ENCODE results near the gene ADGRD1.
A peak's percentile ranks its signal among the peaks of the same experiment; 100 is the strongest.

ADGRD1 gene

DNA sequence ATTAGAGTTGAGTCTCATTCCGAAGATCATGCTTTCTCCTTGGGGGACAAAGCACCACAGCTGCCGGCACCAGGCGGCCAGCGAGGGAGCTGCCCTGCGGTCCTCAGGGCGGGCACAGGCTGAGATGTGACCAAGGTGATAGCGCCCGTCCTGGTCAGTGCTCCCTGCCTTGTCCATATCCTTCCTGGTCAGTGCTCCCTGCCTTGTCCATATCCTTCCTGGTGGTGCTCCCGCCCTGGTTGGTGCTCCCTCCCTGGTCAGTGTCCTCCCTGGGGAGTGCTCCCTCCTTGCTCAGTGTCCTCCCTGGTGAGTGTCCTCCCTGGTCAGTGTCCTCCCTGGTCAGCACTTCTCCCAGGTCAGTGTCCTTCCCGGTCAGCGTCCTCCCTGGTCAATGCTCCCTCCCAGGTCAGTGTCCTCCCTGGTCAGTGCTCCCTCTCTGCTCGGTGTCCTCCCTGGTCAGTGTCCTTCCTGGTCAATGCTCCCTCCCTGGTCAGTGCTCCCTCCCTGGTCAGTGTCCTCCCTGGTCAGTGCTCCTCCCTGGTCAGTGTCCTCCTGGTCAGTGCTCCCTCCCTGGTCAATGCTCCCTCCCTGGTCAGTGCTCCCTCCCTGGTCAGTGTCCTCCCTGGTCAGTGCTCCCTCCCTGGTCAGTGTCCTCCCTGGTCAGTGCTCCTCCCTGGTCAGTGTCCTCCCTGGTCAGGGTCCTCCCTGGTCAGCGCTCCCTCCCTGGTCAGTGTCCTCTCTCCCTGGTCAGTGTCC lies 92.2 kb downstream of the ADGRD1 start:
- CTCF ChIA-PET, result no interaction called here
- no peak overlapping the region for H3K27ac Mint-ChIP-seq
- H3K4me1 Mint-ChIP-seq, result no peaks in the 10 kb centered on the region
- no peaks in the 10 kb centered on the region for H3K36me3 Mint-ChIP-seq
- H3K4me3 Mint-ChIP-seq, result no peak overlapping the region
- peaks cover 5% of the 10 kb centered on the region for H3K9me3 Mint-ChIP-seq
- no peaks in the 10 kb centered on the region for H3K27me3 Mint-ChIP-seq
- DNase-seq, result no peak

DNA sequence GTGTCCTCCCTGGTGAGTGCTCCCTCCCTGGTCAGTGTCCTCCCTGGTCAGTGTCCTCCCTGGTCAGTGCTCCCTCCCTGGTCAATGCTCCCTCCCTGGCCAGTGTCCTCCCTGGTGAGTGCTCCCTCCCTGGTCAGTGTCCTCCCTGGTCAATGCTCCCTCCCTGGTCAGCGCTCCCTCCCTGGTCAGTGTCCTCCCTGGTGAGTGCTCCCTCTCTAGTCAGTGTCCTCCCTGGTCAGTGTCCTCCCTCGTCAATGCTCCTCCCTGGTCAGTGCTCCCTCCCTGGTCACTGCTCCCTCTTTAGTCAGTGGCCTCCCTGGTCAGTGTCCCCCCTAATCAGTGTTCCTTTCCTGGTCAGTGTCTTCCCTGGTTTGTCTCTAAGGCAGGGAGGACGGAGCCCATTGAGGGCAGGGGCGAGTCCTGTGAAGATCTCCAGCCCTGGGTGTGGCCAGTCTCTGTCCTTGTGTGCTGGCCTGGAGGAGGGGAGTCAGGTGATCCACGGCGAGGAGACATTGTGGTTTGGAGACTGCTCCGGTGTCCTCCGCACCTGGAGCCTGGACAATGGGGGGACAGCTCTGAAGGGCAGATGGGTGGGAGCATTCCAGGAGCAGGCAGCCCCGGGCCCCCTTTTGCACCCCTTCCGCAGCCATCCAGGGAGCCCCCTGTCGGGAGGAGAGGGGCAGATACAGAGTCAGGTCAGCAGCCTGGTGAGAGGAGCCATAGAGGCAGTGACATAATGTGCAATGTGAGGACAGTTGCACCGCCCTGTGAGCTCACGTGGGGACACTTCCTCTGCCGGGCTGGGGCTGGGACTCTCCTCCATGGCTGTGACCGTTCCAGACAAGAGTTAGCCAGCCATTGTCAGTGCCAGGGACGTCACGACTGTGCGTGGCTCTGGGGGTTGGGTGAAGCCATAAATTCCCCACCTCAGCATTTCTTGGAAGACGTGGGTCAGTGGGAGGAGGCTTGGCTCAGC lies 93.4 kb downstream of the ADGRD1 start:
- Mint-ChIP-seq H3K27ac (peak overlapping the region; percentile 60), H3K36me3 (no peaks in the 10 kb centered on the region)
- DNase-seq, result no peak

DNA sequence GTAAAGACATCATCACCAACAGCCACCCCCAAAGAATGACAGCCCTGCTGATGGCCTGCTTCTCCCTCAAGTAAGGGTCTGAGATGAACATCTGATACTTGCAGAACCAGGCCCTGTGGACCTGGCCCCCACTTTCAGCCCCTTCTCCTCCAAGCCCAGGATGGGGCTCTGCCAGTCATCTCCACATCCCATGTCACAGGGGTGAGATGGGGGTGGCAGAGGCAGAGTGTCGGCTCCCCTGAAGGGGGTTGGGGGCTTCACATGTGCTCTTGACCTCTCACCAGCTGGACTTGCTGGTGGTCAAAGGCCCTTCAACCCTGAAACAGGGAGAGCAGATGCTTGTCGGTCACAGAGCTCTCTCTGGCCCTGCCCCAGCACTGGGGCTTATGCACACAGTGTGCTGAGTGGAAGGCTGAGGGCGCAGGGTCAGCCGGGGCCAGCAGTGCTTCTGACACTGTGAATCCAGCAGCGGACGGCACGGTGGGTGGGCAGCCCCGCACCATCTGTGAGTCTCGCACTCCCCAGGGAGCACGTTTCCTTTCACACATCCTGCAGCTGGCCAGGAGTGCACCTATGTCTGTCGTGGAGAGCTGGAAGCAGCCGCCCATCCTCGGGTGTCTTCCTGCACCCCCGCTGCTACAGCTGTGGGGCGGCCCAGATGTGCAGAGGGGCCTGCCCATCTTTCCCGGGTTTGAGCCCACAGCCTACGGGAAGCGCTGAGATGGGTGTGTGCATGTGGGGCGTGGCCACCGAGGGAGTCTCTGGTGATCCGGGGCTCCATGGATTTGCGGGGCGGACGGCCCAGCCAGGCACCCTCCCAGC lies 94.3 kb downstream of the ADGRD1 start:
- CTCF ChIA-PET, result no interaction called here
- Mint-ChIP-seq H3K4me3 (no peak overlapping the region), H3K36me3 (no peaks in the 10 kb centered on the region), H3K27me3 (peaks cover 5% of the 10 kb centered on the region), H3K9me3 (peaks cover 5% of the 10 kb centered on the region), H3K4me1 (no peaks in the 10 kb centered on the region), H3K27ac (no peak overlapping the region)
- no peak for DNase-seq

More for the DNA sequence above, 93.4 kb downstream of the ADGRD1 start:
- CTCF ChIA-PET, result no interaction called here
- Mint-ChIP-seq H3K4me3 (no peak overlapping the region), H3K27me3 (peaks cover 1% of the 10 kb centered on the region), H3K9me3 (peaks cover 5% of the 10 kb centered on the region), H3K4me1 (no peaks in the 10 kb centered on the region)

DNA sequence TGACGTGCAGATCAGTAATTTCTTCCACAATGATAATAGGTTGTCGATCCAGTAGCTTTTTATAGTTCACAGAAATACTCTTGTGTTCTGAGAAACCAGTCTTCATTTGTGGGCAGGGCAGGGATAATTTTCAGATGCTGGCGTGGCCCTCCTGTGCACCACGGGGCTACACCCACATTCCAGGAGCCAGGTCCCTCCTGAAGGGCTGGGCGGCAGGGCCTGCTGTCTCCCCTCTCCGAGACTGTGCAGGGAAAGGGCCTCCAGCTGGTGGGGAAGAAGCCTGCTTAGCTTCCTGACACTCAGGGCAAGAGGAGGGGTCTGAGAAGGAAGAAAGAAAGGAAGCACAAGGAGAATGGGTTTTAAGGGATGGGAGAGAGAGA lies 94.9 kb downstream of the ADGRD1 start:
- H3K36me3 Mint-ChIP-seq, result no peaks in the 10 kb centered on the region
- DNase-seq, result no peak
- CTCF ChIA-PET, result no interaction called here
- peaks cover 5% of the 10 kb centered on the region for H3K9me3 Mint-ChIP-seq
- H3K27ac Mint-ChIP-seq, result no peak overlapping the region
- peaks cover 5% of the 10 kb centered on the region for H3K27me3 Mint-ChIP-seq
- no peak overlapping the region for H3K4me3 Mint-ChIP-seq
- H3K4me1 Mint-ChIP-seq, result no peaks in the 10 kb centered on the region

DNA sequence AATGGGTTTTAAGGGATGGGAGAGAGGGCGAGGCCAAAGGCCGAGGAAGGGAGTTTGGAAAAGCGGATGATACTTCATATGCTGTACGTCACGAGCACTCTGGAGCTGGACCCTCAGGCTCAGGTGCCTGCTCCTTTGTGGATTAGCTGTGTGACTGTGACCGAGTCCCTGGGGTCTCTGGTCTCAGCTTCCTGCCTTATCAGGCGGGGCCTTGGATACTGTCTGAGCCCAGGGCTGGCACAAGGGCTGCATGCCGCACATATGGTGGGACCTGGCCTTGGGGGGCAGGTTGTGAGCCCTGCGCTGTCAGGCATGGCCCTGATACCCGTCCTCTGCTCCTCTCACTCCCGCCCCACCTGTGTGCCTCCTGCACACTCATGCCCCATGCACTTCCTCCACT lies 95.3 kb downstream of the ADGRD1 start:
- Mint-ChIP-seq H3K27ac (no peak overlapping the region), H3K4me1 (no peaks in the 10 kb centered on the region)
- no peak for DNase-seq

DNA sequence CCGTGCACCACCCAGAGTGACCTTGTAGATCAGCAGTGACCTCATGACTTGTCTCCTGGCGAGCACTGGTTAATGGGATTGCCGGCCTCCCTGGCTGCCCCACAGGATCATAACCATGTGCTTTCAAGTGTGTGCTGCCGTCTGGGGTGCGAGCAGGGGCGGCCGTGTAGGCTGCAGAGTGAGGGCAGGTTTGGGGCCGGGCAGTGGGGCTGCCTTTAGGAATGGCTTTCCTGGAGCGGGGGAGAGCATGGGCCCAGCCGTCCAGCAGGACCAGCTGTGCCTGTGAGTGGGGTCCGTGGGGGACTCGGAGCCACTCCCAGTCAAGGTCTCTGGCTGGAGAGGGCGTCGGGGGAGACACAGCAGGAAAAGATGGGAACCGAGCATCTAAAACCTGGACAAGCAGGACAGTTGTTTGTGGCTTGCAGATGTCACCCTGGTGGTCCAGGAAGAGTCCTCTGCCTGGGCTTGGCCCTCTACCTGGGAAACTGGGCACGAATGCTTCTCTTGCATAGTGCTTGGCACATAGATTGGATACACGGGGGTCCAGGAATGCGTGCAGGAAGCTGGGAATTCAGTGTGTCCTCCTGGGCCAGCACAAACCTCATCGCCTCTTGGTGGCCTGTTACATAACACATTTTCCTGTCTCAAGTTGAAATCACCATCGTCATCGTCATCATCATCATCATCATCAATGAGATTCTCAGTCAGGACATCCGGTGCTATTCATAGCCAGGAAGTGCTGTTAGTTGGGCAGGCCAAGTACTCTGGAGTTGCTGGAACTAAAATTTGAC lies 96.0 kb downstream of the ADGRD1 start:
- peaks cover 9% of the 10 kb centered on the region for H3K27me3 Mint-ChIP-seq
- H3K9me3 Mint-ChIP-seq, result peaks cover 5% of the 10 kb centered on the region
- CTCF ChIA-PET, result no interaction called here
- DNase-seq, result no peak
- H3K4me3 Mint-ChIP-seq, result no peak overlapping the region
- no peaks in the 10 kb centered on the region for H3K4me1 Mint-ChIP-seq
- H3K36me3 Mint-ChIP-seq, result no peaks in the 10 kb centered on the region
- no peak overlapping the region for H3K27ac Mint-ChIP-seq

More for the DNA sequence above, 95.3 kb downstream of the ADGRD1 start:
- no peak overlapping the region for H3K4me3 Mint-ChIP-seq
- CTCF ChIA-PET, result no interaction called here
- no peaks in the 10 kb centered on the region for H3K36me3 Mint-ChIP-seq
- H3K27me3 Mint-ChIP-seq, result peaks cover 5% of the 10 kb centered on the region
- H3K9me3 Mint-ChIP-seq, result peaks cover 5% of the 10 kb centered on the region

DNA sequence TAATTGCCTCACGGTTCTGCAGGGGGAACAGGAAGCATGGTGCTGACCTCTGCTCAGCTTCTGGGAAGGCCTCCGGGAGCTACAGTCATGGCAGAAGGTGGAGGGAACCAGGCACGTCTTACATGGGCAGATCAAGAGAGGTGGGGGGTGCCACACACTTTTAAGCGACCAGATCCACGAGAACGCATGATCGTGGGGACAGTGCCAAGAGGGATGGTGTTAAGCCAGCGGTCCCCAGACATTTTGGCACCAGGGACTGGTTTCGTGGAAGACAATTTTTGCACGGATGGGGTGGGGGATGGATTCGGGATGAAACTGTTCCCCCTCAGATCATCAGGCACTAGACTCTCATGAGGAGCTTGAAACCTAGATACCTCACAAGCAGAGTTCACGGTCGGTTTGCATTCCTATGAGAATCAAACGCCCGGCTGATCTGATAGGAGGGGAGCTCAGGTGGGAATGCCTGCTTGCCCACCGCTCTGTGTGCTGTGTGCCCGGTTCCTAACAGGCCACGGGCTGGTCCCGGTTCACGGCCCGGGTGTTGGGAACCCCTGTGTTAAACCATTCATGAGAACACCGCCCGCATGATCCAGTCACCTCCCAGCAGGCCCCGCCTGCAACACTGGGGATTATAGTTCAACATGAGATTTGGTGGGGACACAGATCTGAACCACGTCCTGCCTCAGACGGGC lies 96.9 kb downstream of the ADGRD1 start:
- H3K4me3 Mint-ChIP-seq, result no peak overlapping the region
- no peak overlapping the region for H3K27ac Mint-ChIP-seq

DNA sequence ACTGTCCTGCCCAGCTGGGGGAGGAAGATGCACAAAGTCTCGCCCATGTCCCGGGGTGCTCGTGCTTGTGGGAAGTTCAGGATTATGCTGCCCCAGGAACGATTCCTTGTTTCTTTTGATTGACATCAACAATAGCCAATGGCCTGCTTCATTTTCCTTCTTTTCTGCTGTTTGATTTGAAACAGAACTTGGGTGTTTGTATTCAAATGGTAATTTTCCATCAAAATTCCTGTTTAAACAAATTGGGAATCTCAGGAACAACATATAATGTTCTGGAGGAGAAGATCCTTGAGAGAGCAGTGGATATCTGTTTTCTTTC lies 97.4 kb downstream of the ADGRD1 start:
- CTCF ChIA-PET, result no interaction called here
- no peaks in the 10 kb centered on the region for H3K4me1 Mint-ChIP-seq
- no peaks in the 10 kb centered on the region for H3K36me3 Mint-ChIP-seq
- H3K27ac Mint-ChIP-seq, result no peak overlapping the region
- peaks cover 2% of the 10 kb centered on the region for H3K9me3 Mint-ChIP-seq
- DNase-seq, result no peak
- peaks cover 9% of the 10 kb centered on the region for H3K27me3 Mint-ChIP-seq
- no peak overlapping the region for H3K4me3 Mint-ChIP-seq

More for the DNA sequence above, 96.9 kb downstream of the ADGRD1 start:
- DNase-seq, result no peak
- Mint-ChIP-seq H3K9me3 (peaks cover 5% of the 10 kb centered on the region), H3K36me3 (no peaks in the 10 kb centered on the region), H3K4me1 (no peaks in the 10 kb centered on the region), H3K27me3 (peaks cover 9% of the 10 kb centered on the region)
- CTCF ChIA-PET, result no interaction called here

DNA sequence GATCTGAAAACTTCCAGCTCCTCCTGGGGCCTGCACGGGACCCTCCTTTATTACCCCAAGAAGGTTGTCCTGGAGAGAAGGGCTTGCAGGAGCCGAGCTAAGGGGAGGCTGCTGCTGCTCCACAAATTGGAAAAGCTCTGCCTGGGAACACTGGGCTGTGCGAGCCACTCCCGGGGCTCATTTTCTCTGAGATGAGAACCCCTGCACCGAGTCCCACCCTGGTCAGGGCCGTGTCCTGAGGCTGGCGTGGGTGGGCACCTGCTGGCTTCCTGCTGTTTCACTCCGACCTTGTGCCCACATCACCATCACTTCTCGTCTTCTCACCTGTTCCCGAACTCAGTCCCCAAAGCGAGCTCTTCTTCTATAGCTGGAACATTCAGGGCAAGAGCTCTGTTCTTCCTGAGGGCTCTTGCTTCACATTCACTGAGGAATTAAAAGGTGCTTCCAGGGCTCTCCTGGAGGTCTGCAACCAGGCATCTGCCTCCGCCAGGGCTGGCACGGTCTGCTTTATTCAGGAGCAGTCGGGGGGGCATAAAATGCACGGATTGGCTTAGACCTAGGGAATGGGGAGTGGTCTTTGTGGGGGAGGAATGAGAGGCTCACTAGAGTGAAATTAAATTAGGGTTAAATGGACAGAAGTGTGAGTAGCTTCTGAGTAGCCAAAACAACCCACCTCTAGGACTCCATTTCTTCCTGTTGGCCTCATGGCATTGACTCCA lies 98.5 kb downstream of the ADGRD1 start:
- no peak for DNase-seq
- Mint-ChIP-seq H3K4me3 (no peak overlapping the region), H3K9me3 (no peaks in the 10 kb centered on the region), H3K4me1 (no peaks in the 10 kb centered on the region), H3K27ac (no peak overlapping the region), H3K36me3 (no peaks in the 10 kb centered on the region), H3K27me3 (peaks cover 15% of the 10 kb centered on the region)
- CTCF ChIA-PET, result no interaction called here

DNA sequence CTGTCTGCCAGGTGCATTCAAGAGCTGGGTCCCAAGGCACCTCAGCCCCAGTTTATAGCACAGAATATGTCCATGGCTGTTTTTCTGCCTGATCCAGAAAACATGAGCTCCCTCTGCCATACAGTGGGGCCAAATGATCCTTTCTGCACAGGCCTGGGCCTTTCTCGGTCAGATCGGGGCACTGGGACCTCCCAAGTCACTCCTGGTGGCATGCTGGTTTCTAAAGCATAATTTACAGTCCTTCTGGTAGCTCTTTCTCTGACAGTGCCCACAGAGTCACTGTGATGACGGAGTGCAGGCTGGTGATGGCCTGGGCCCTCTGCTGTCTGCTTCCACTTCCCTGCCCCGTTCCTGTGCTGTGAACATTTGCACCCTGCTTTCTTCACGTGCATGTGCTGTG lies 99.2 kb downstream of the ADGRD1 start:
- no peaks in the 10 kb centered on the region for H3K36me3 Mint-ChIP-seq
- no peaks in the 10 kb centered on the region for H3K9me3 Mint-ChIP-seq
- DNase-seq, result no peak
- no peaks in the 10 kb centered on the region for H3K4me1 Mint-ChIP-seq
- H3K27ac Mint-ChIP-seq, result no peak overlapping the region
- no peak overlapping the region for H3K4me3 Mint-ChIP-seq
- CTCF ChIA-PET, result no interaction called here
- H3K27me3 Mint-ChIP-seq, result peaks cover 19% of the 10 kb centered on the region

DNA sequence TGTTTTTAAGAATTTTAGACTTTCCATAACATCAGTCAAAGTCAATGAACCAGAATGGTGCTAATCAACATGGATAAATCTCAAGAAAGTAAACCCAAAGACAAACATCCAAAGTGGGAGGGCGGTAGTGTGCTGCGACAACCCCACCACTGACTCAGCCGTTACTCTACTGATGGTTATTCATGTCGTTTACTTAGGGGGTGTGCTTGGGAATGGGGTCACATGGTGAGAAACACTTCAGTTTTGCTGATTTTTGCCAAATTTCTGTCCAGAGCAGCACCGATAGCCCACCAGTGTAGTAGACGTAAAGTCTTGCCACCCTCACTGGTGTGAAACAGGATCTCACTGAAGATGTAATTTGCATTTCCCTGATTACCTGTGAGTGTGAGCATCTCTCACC lies 99.9 kb downstream of the ADGRD1 start:
- DNase-seq, result no peak
- peaks cover 19% of the 10 kb centered on the region for H3K27me3 Mint-ChIP-seq
- no peak overlapping the region for H3K27ac Mint-ChIP-seq
- CTCF ChIA-PET, result no interaction called here
- H3K36me3 Mint-ChIP-seq, result no peaks in the 10 kb centered on the region
- H3K9me3 Mint-ChIP-seq, result no peaks in the 10 kb centered on the region
- no peaks in the 10 kb centered on the region for H3K4me1 Mint-ChIP-seq
- no peak overlapping the region for H3K4me3 Mint-ChIP-seq

DNA sequence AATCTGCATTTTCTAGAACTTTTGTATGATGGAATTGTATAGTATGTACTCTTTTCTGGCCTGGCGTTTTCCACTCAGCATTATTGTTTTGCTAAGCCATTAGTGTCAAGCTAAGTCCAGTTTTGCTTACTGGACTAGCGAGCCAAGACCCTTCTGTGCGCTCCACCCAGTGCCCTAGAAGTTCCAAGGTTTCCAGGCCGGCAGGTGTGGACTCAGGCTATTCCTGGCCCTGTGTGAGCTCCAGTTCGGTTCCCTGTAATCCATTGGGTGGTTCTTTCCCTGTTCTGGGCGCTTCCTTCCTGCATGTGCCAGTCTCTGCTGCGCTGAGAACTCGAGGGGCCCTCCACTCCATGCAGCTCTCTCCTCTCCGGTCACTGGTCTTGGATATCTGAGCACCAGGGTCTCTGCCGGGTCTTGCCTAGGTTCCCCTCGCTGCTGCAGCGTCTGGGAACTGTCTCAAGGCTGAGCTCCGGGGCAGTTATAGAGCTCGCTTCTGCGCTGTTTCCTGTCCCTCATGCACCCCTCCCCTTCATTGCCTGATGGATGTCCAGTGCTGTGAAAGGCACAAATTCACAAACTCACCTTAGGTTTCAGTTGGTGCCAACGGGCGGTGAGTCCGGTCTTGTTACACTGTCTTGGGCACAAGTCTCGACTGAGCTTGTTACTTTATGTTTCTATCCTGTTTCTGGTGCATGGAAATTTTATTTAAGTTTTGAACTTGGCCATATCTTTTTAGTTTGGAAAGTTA lies 100.8 kb downstream of the ADGRD1 start:
- DNase-seq, result no peak
- Mint-ChIP-seq H3K9me3 (no peaks in the 10 kb centered on the region), H3K36me3 (no peaks in the 10 kb centered on the region), H3K4me3 (no peak overlapping the region), H3K4me1 (no peaks in the 10 kb centered on the region), H3K27me3 (peaks cover 19% of the 10 kb centered on the region), H3K27ac (no peak overlapping the region)
- CTCF ChIA-PET, result no interaction called here
